ENCODE results near the gene C2CD2. TPM values are rescaled to one million over a fixed set of nuclear protein-coding genes. Genes with fewer than 3 reads are reported as not detected.

The C2CD2 gene
- total RNA-seq, 1 experiment from 2014 or later, result 50.4 TPM

DNA sequence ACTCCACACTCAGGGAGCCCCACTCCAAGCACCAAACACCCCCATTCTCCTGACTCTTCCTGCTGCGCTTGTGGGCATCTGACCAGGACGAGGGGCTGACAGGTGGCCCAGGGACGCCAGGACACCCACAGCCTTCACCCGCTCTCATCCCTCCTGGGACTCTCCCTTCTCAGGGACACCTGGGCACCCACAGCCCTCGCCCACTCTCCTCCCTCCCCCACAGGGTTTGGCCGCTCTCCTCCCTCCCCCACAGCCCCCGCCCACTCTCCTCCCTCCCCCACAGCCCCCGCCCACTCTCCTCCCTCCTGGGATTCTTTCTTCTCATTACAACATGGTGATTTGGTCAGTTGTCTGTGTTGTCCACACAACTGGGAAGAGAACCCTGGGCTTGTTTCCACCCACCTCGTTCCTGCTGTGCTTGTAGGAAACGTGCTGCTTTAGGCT is 118.1 kb downstream of the C2CD2 start:
- Histone ChIP-seq H4K20me1 (ENCODE audit: low read length) (no peaks in the 10 kb centered on the region), H3K27ac (ENCODE audit: low read length) (no peak overlapping the region), H3K9me2 (replicated peaks; ENCODE audit: low read length) (no peaks in the 10 kb centered on the region), H3K4me3 (ENCODE audit: low read length) (no peak overlapping the region), H3K79me2 (ENCODE audit: low read length) (no peaks in the 10 kb centered on the region), H2AFZ (ENCODE audit: low read length) (no peak overlapping the region), H3K4me2 (ENCODE audit: low read length) (no peak overlapping the region), H3F3A (ENCODE audit: low read length, unreplicated experiment) (no peaks in the 10 kb centered on the region), H3K9me3 (ENCODE audit: low read length) (peaks cover under 1% of the 10 kb centered on the region), H3K27me3 (ENCODE audit: low read length) (no peaks in the 10 kb centered on the region), H3K36me3 (ENCODE audit: low read depth, low read length) (peaks cover 22% of the 10 kb centered on the region), H3K9ac (ENCODE audit: low read length) (no peak overlapping the region), H3K4me1 (ENCODE audit: insufficient read depth, low read length) (no peaks in the 10 kb centered on the region)
- POLR2A ChIA-PET (ENCODE audit: unreplicated experiment), result no interaction called here
- CTCF ChIA-PET, result no interaction called here
- BruUV-seq (replicated peaks), result no TSS peak
- TF ChIP-seq EZH2 (IDR thresholded peaks at IDR 0.05; ENCODE audit: low read length, unreplicated experiment) (no peak), EZH2phosphoT487 (IDR thresholded peaks at IDR 0.05; ENCODE audit: borderline replicate concordance, low read length) (no peak)
- TF ChIP-seq, protein P1, sequence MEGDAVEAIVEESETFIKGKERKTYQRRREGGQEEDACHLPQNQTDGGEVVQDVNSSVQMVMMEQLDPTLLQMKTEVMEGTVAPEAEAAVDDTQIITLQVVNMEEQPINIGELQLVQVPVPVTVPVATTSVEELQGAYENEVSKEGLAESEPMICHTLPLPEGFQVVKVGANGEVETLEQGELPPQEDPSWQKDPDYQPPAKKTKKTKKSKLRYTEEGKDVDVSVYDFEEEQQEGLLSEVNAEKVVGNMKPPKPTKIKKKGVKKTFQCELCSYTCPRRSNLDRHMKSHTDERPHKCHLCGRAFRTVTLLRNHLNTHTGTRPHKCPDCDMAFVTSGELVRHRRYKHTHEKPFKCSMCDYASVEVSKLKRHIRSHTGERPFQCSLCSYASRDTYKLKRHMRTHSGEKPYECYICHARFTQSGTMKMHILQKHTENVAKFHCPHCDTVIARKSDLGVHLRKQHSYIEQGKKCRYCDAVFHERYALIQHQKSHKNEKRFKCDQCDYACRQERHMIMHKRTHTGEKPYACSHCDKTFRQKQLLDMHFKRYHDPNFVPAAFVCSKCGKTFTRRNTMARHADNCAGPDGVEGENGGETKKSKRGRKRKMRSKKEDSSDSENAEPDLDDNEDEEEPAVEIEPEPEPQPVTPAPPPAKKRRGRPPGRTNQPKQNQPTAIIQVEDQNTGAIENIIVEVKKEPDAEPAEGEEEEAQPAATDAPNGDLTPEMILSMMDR (conservative IDR thresholded peaks at IDR 0.05; ENCODE audit: low read depth, low read length), result no peak
- intact Hi-C loops (cut with micrococcal nuclease), result no loop called here
- DNase-seq, result no peak
- no peak for ATAC-seq

Other genes with a start within 250 kb of the C2CD2 start
- 252 and 333 TPM in 2 replicates for gene RIPK4, start 187.0 kb downstream of the C2CD2 start, total RNA-seq (2014; rRNA removed)
- gene PRDM15, start 74.7 kb downstream of the C2CD2 start, total RNA-seq (2014; rRNA removed), result 13.4 and 16.8 TPM in 2 replicates
- 8.1 and 9.2 TPM in 2 replicates for gene ZBTB21, start 56.3 kb upstream of the C2CD2 start, total RNA-seq (2014; rRNA removed)
- 0.58 TPM in 1 of 2 replicates, not detected in the other for gene UMODL1, start 117.3 kb upstream of the C2CD2 start, total RNA-seq (2014; rRNA removed)

Measured in PC-3 (cell line).